OCI-M2 (cell line): ENCODE data around the gene ABLIM1.

Source experiments
- DNase-seq: peaks from one replicate; lab custom pipeline; 2025; ENCODE audit not compliant: unreplicated experiment; lab: John Stamatoyannopoulos, UW

Gene ABLIM1

GRCh38 chr10:114593240-114593792 lies 64.8 kb downstream of the ABLIM1 start:
- DNase-seq, result no peak

GRCh38 chr10:114590993-114591392 lies 67.1 kb downstream of the ABLIM1 start:
- DNase-seq, result no peak

GRCh38 chr10:114584419-114584818 lies 73.7 kb downstream of the ABLIM1 start:
- no peak for DNase-seq

GRCh38 chr10:114581071-114581470 lies 77.0 kb downstream of the ABLIM1 start:
- no peak for DNase-seq

GRCh38 chr10:114577133-114577532 lies 80.9 kb downstream of the ABLIM1 start:
- DNase-seq, result no peak

- DNase-seq, result no peak
These were observed 81.4 kb downstream of the ABLIM1 start for GRCh38 chr10:114576716-114577115.

GRCh38 chr10:114576132-114576487 lies 82.0 kb downstream of the ABLIM1 start:
- DNase-seq, result no peak

- DNase-seq, result no peak
These were observed 82.5 kb downstream of the ABLIM1 start for GRCh38 chr10:114575417-114576131.

- no peak for DNase-seq
These were observed 84.6 kb downstream of the ABLIM1 start for GRCh38 chr10:114573330-114574045.

- no peak for DNase-seq
These were observed 86.6 kb downstream of the ABLIM1 start for GRCh38 chr10:114571316-114571999.

GRCh38 chr10:114566064-114566463 lies 92.0 kb downstream of the ABLIM1 start:
- DNase-seq, result no peak

GRCh38 chr10:114565066-114565465 lies 93.0 kb downstream of the ABLIM1 start:
- no peak for DNase-seq

GRCh38 chr10:114561008-114561523 lies 97.0 kb downstream of the ABLIM1 start:
- DNase-seq, result no peak

GRCh38 chr10:114560144-114560543 lies 97.9 kb downstream of the ABLIM1 start:
- no peak for DNase-seq

- DNase-seq, result no peak
These were observed 98.4 kb downstream of the ABLIM1 start for GRCh38 chr10:114559636-114560035.

- no peak for DNase-seq
These were observed 100.2 kb downstream of the ABLIM1 start for GRCh38 chr10:114557854-114558253.

- DNase-seq, result no peak
These were observed 101.6 kb downstream of the ABLIM1 start for GRCh38 chr10:114556236-114557122.

- no peak for DNase-seq
These were observed 104.6 kb downstream of the ABLIM1 start for GRCh38 chr10:114553436-114553835.

- no peak for DNase-seq
These were observed 106.0 kb downstream of the ABLIM1 start for GRCh38 chr10:114552050-114552449.

- no peak for DNase-seq
These were observed 106.5 kb downstream of the ABLIM1 start for GRCh38 chr10:114551636-114551972.
